Spleen (tissue), 7 donors: ENCODE measurements around the gene MOK.

ENCODE experiments used
- CTCF ChIP-seq, 11 experiments: fragments of 200-600 bp in 7 of 11; fragments of 450-650 bp in 4 of 11; sonication (generic) in 4 of 11; IDR thresholded peaks in 8 of 11; conservative IDR thresholded peaks in 3 of 11; 1 replicate in 7 of 11; 2 replicates in 4 of 11; pipeline versions ENCODE4 v1.4.0 to v1.8.0; 2016 to 2021; ENCODE audit warnings: antibody characterized with exemption in 11 of 11, inconsistent platforms in 4 of 11, mild to moderate bottlenecking in 1 of 11
- POLR2A ChIP-seq, 3 donors: fragments of 450-650 bp; IDR thresholded peaks; one replicate each; pipeline ENCODE4 v1.5.1; 2017; ENCODE audit warnings: antibody characterized with exemption in 3 of 3, mild to moderate bottlenecking in 1 of 3
- POLR2AphosphoS5 ChIP-seq, 3 donors: sonication (generic); formaldehyde crosslinking; IDR thresholded peaks; one replicate each; pipeline ENCODE4 v1.5.1; 2017; ENCODE audit warnings: antibody characterized with exemption in 3 of 3
- donor health status: DM: no; HTN: no; CAD: no; lungs with moderate emphysema.
- donor health status: DM: no; HTN: no; CAD: no.
- donor health status: DM: no; HTN: no; CAD: no.

- TF ChIP-seq CTCF (IDR thresholded peaks at IDR 0.05 in 8 of 11, conservative IDR thresholded peaks at IDR 0.05 in 3 of 11) (peak in 5 of 11 experiments; percentile 8 to 42 (median 39)), POLR2A (IDR thresholded peaks at IDR 0.05) (no peak), POLR2AphosphoS5 (IDR thresholded peaks at IDR 0.05) (peak in 2 of 3 donors; percentile 33 to 50)
Observed at GRCh38 chr14:102209224-102209966, 95.6 kb downstream of the MOK start.
